SK-N-SH treated with all-trans-retinoic acid at 6 μM for 48 hours (cell line): Measurements from ENCODE around the gene PCDHB1.

ENCODE experiments used
- ARNTL ChIP-seq: fragments of 450-650 bp; formaldehyde crosslinking; IDR thresholded peaks from 2 replicates; pipeline ENCODE4 v1.5.0; 2020; ENCODE audit warnings: low read depth, mild to moderate bottlenecking, moderate library complexity, borderline replicate concordance
- CSDC2 ChIP-seq: fragments of 250-450 bp; sonication (Bioruptor Pico); IDR thresholded peaks from 2 replicates; pipeline ENCODE4 v1.5.0; 2020; ENCODE audit warnings: mild to moderate bottlenecking, moderate library complexity
- OSR1 ChIP-seq: fragments of 250-450 bp; sonication (Bioruptor Pico); IDR thresholded peaks from 2 replicates; pipeline ENCODE4 v1.8.0; 2022; ENCODE audit warnings: moderate library complexity, mild to moderate bottlenecking, inconsistent platforms
- PPARA ChIP-seq: fragments of 250-450 bp; sonication (Bioruptor Pico); IDR thresholded peaks from 2 replicates; pipeline ENCODE4 v1.5.0; 2020; ENCODE audit warnings: mild to moderate bottlenecking, borderline replicate concordance
- RARB ChIP-seq: fragments of 250-450 bp; sonication (Bioruptor Pico); IDR thresholded peaks from 2 replicates; pipeline ENCODE4 v1.8.0; 2021; ENCODE audit warnings: mild to moderate bottlenecking, moderate library complexity
- TCF4 ChIP-seq: fragments of 250-450 bp; sonication (Bioruptor Pico); IDR thresholded peaks from 2 replicates; pipeline ENCODE4 v1.8.0; 2021; ENCODE audit warnings: mild to moderate bottlenecking, moderate library complexity, borderline replicate concordance
- TOX ChIP-seq: fragments of 250-450 bp; sonication (Bioruptor Pico); IDR thresholded peaks from 2 replicates; pipeline ENCODE4 v1.8.0; 2021; ENCODE audit warnings: mild to moderate bottlenecking, moderate library complexity, borderline replicate concordance
- ZFP3 ChIP-seq: fragments of 250-450 bp; sonication (Bioruptor Pico); IDR thresholded peaks from 2 replicates; pipeline ENCODE4 v1.5.0; 2020; ENCODE audit warnings: mild to moderate bottlenecking, moderate library complexity
- ZNF565 ChIP-seq: fragments of 450-650 bp; formaldehyde crosslinking; conservative IDR thresholded peaks from 2 replicates; pipeline ENCODE4 v1.5.0; 2020; ENCODE audit warnings: low read depth, mild to moderate bottlenecking, moderate library complexity
- TF ChIP-seq, protein P1 (sequence below): fragments of 250-450 bp; sonication (Bioruptor Pico); IDR thresholded peaks from 2 replicates; pipeline ENCODE4 v1.5.1; 2021; ENCODE audit warnings: mild to moderate bottlenecking, moderate library complexity
- TF ChIP-seq, protein P2 (sequence below): fragments of 250-450 bp; sonication (Bioruptor Pico); IDR thresholded peaks from 2 replicates; pipeline ENCODE4 v1.8.0; 2020; ENCODE audit warnings: mild to moderate bottlenecking, moderate library complexity, borderline replicate concordance
- TF ChIP-seq, protein P3 (sequence below): fragments of 250-450 bp; sonication (Bioruptor Pico); IDR thresholded peaks from 2 replicates; pipeline ENCODE4 v1.5.0; 2020; ENCODE audit warnings: mild to moderate bottlenecking, moderate library complexity
- TF ChIP-seq, protein P4 (sequence below): fragments of 250-450 bp; sonication (Bioruptor Pico); IDR thresholded peaks from 2 replicates; pipeline ENCODE4 v1.5.1; 2020; ENCODE audit warnings: low read depth, mild to moderate bottlenecking, moderate library complexity

DNA sequence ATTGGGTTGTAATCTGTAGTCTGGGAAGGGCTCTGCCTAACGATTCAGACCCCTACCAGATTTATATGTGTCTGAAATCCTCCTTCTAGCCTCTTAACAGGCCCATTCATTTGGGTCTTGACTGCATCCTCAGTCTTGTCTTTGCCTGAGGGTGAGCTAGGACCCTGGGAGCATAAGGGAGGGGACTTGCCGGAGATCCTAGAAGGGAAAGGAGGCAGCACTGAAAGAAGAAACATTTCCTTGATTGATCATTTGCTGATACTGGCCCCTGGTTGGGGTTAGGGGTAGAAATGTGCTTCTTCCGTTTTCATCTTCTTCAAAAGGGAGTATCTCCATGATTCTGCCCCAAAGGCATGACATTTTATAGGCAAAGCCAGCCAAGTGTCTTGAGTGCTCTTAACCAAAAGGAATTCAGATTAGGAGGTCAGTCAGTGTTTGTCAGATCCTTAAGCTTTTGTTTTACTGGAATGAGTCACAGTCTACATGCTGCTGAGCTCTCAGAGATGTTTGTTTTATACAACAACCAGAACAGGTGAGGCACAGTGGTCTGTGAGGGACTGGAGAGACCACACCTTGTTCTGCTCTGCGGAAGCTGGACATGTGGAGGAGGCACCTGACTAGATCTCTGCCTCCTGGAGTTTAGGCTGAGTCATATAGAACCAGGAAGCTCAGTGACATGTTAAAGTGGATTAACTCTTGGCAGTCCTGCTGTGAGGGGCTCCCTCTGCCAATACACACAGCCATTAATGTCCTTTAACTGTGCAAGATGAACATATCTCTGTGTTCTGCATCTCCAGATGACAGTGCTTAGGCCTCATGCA, 47.2 kb upstream of the PCDHB1 start:
- TF ChIP-seq, protein P1, sequence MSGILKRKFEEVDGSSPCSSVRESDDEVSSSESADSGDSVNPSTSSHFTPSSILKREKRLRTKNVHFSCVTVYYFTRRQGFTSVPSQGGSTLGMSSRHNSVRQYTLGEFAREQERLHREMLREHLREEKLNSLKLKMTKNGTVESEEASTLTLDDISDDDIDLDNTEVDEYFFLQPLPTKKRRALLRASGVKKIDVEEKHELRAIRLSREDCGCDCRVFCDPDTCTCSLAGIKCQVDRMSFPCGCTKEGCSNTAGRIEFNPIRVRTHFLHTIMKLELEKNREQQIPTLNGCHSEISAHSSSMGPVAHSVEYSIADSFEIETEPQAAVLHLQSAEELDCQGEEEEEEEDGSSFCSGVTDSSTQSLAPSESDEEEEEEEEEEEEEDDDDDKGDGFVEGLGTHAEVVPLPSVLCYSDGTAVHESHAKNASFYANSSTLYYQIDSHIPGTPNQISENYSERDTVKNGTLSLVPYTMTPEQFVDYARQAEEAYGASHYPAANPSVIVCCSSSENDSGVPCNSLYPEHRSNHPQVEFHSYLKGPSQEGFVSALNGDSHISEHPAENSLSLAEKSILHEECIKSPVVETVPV (CRISPR knock-in tag) = no peak
- TF ChIP-seq, protein P2, sequence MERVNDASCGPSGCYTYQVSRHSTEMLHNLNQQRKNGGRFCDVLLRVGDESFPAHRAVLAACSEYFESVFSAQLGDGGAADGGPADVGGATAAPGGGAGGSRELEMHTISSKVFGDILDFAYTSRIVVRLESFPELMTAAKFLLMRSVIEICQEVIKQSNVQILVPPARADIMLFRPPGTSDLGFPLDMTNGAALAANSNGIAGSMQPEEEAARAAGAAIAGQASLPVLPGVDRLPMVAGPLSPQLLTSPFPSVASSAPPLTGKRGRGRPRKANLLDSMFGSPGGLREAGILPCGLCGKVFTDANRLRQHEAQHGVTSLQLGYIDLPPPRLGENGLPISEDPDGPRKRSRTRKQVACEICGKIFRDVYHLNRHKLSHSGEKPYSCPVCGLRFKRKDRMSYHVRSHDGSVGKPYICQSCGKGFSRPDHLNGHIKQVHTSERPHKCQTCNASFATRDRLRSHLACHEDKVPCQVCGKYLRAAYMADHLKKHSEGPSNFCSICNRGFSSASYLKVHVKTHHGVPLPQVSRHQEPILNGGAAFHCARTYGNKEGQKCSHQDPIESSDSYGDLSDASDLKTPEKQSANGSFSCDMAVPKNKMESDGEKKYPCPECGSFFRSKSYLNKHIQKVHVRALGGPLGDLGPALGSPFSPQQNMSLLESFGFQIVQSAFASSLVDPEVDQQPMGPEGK = no peak
- TF ChIP-seq RARB (CRISPR knock-in tag) (no peak), TOX (CRISPR knock-in tag) (no peak), PPARA (no peak), TCF4 (CRISPR knock-in tag) (peak; percentile 58), ZFP3 (CRISPR knock-in tag) (no peak), CSDC2 (CRISPR knock-in tag) (no peak), ARNTL (CRISPR knock-in tag) (no peak), OSR1 (CRISPR knock-in tag) (no peak), ZNF565 (CRISPR knock-in tag) (no peak)
- TF ChIP-seq, protein P3, sequence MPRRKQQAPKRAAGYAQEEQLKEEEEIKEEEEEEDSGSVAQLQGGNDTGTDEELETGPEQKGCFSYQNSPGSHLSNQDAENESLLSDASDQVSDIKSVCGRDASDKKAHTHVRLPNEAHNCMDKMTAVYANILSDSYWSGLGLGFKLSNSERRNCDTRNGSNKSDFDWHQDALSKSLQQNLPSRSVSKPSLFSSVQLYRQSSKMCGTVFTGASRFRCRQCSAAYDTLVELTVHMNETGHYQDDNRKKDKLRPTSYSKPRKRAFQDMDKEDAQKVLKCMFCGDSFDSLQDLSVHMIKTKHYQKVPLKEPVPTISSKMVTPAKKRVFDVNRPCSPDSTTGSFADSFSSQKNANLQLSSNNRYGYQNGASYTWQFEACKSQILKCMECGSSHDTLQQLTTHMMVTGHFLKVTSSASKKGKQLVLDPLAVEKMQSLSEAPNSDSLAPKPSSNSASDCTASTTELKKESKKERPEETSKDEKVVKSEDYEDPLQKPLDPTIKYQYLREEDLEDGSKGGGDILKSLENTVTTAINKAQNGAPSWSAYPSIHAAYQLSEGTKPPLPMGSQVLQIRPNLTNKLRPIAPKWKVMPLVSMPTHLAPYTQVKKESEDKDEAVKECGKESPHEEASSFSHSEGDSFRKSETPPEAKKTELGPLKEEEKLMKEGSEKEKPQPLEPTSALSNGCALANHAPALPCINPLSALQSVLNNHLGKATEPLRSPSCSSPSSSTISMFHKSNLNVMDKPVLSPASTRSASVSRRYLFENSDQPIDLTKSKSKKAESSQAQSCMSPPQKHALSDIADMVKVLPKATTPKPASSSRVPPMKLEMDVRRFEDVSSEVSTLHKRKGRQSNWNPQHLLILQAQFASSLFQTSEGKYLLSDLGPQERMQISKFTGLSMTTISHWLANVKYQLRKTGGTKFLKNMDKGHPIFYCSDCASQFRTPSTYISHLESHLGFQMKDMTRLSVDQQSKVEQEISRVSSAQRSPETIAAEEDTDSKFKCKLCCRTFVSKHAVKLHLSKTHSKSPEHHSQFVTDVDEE = no peak
- TF ChIP-seq, protein P4, sequence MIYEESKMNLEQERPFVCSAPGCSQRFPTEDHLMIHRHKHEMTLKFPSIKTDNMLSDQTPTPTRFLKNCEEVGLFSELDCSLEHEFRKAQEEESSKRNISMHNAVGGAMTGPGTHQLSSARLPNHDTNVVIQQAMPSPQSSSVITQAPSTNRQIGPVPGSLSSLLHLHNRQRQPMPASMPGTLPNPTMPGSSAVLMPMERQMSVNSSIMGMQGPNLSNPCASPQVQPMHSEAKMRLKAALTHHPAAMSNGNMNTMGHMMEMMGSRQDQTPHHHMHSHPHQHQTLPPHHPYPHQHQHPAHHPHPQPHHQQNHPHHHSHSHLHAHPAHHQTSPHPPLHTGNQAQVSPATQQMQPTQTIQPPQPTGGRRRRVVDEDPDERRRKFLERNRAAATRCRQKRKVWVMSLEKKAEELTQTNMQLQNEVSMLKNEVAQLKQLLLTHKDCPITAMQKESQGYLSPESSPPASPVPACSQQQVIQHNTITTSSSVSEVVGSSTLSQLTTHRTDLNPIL (CRISPR knock-in tag) = no peak
